Non-pigmented ciliary epithelial cell (primary cell): ENCODE measurements around the gene LOXHD1.

Experiments used
- DNase-seq: peaks from one replicate; pipeline ENCODE4 v3.0.0-alpha.2; 2010; ENCODE audit warnings: low read depth

Gene LOXHD1

DNA sequence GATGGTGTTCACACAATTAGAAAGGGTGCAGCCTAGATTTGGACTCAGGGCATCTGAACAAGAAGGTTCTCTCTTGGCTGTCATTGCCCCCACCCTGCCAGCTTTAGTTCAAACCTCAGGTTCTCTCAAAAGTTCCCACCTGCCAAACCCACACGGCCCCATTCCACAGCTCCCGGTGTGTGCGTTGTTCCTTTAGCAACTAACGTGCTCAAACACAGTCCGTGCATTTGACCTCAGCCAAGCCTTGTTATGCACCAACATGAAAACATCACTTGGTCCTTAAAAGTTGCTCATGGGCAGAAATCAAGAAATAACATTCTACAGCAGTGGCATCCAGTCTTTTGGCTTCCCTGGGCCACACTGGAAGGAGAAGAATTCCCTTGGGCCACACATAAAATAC lies 32.0 kb downstream of the LOXHD1 start:
- DNase-seq, result no peak

DNA sequence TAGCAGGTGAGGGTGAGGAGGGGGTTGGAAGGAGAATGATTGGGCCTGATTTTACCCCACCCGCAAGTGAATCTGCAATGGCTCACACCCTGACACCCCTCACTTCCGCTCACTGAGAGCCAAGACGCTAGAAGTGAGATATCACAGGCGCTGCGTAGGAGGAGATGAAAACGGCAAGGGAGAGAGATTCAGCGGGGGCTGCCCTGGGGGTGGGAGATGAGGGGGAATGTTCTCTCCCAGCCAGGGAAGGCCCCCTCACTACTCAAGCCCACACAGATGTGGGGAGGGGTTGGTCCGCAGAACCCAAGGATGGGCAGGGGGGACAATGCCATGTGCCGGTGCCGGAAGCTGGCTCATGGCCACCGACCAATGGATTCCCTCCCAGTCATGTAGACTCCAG lies 32.9 kb downstream of the LOXHD1 start:
- no peak for DNase-seq

DNA sequence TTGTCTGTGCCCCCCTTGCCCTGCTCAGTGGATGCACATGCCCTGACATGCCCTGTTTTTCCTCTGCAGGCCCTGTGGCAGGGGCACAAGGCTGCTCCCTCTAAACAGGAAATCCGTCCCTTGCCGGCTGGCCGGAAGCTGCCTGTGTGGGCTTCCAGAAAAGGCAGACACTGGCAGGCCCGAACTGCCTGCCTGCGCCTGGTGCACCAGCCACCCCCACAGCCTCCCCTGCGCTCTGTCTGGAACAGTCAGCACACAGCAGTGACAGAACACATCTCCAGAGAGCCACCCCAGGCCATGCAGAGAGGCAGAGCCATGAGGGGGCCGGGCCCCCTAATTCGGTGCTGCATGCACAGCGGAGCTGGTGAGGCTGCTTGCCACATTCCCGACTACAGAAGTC lies 33.5 kb downstream of the LOXHD1 start:
- DNase-seq, result no peak

DNA sequence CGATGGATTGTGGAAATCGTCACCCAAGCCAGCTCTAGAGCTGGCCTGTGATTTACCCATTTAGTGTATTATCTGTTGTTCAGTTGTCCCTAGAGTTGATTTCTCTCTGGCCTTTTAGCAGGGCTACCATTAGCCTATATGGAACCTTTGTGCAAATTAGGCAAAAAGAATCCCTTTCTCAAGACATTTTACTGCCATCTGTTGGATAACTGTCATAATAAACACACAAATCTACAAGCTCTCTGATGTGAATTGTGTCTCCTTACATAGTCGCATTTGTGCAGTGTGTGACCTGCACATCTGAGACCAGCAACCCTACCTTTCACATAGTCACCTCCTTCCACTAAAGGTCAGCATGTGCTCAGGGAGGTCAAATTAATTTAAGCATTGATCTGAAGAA lies 34.0 kb downstream of the LOXHD1 start:
- DNase-seq, result no peak

DNA sequence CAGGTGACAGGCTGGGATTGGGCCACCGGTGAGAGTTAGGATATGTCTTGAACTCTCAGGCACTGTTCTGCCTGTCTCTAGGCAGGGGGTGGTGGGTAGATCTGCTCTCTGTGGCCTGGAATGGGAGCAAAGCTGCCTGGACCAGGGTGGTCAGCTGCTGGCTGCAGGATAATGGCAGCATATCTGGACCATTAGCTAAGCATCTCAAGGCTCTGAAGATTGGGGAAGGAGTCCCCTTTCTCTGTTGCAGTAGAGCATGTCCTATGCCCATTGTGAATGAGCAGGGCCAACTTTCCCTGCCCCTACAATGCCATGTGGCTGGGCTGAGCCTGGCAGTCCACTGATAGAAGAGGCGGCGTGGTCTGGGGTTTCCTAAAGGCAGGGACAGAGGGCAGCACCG lies 34.6 kb downstream of the LOXHD1 start:
- DNase-seq, result no peak

DNA sequence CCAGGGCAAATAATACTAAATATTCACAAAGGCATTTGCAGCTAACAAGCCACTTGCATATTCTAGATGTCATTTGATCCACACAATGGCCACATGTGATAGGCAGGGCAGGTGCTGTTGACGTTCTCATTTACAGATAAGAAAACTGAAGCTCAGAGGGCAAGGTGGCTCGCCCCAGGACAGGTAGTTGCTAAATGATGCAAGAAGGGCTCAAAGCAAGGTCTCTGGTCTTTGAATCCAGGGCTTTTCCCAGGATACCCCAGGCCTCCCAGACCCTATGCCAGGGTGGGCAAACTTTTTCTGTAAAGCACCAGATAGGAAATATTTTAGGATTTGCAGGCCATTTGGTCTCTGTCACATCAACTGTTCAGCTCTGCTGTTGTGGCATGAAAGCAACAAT lies 35.1 kb downstream of the LOXHD1 start:
- DNase-seq, result no peak

DNA sequence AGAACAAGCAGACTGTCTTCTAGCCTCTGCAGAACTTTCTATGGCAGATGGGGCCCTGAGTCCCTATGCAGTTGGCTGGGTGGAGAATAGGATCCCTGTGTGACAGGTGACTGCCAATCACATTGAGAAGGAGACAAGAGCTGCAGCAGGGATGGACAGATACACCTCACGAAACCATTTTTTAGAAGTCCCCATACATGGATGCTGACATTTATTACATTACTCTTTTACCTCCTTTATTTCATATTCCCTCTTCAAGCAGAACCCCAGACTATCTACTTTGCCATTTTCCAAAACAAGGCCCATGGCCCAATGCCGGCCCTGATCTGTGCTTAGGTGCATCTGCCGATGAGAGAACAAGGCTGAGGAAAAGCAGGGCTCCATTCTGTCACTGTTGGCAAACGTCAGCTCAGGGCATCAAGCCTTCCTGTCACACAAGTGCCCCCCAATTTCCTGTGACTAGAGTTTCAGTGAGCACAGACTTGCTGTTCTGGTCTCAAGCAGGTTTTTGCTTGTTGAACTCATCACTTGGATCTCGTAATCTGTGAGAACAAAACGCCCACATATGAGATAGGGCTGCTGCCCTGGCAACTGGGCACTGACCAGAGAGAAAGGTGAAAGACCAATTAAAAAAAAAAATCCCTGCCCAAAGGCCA lies 35.8 kb downstream of the LOXHD1 start:
- DNase-seq, result no peak

DNA sequence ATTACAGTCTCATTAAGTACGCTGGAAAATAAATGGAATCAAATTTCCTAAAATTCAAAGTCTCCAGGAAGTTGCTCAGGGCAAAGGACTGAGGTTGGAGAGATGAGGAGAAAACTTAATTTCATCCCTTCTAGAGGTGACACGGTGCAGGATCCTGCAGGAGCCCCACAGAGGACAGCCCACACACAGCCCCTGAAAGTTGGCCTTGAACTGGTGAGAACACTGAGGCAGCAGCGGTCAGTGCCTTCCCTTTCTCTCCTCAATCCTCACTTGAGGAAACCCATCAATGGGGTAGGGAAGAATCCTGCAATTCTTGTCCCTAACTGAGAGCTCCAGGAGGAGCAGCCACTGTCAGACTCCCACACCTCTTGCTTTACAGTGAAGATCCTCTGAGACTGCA lies 37.5 kb downstream of the LOXHD1 start:
- no peak for DNase-seq

DNA sequence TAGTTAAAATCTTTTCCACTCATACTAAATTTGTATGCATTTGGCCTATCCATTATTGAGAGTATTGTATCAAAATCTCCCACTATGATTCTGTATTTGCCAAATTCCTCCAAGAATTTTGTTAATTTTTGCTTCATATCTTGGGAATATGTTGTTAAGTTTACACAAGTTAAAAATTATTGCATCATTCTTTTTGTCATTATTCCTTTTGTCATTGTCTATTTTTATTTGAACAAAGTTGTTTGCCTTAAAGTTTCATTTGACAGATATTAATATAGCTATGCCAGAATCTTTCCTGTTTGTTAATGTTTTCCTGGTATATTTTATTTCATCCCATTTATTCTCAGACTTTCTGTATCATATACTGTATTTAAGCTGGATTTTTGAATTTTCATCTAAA lies 41.3 kb downstream of the LOXHD1 start:
- DNase-seq, result no peak

DNA sequence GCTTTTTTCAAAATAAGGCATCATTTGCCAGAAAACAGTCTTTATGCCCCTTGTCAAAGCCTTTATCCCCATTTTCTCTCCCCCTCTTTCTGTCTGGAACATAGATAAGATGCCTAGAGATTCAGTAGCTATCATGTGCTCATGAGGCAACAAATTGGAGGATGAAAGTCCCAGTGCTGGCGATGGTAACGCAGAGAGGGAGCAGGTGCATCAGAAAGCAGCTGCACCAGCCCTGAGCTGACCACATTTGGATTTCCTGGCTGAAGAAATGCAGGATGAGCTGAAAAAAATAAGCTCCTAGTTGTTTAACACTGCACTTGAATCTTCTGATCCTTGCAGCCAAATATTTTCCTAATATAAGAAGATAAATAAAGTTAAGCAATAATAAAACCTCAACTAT lies 48.0 kb downstream of the LOXHD1 start:
- DNase-seq, result no peak

DNA sequence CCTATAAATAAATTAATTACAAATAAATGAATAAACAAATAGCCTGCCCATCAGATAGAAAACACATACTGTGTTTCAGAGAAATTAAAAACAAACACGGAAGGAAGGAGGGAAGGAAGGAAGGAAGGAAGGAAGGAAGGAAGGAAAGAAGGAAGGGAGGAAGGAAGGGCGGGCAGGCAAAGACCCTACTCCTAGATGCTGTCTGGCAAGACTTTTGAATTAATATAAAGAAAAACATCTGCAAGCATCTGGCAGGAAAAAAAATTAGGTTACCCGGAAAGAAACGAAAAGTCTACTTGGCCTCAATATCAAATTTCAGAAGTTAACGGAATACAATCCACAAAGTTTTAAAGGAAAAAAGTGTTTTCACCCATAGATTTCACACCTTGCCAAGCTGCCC lies 49.1 kb downstream of the LOXHD1 start:
- DNase-seq, result no peak

DNA sequence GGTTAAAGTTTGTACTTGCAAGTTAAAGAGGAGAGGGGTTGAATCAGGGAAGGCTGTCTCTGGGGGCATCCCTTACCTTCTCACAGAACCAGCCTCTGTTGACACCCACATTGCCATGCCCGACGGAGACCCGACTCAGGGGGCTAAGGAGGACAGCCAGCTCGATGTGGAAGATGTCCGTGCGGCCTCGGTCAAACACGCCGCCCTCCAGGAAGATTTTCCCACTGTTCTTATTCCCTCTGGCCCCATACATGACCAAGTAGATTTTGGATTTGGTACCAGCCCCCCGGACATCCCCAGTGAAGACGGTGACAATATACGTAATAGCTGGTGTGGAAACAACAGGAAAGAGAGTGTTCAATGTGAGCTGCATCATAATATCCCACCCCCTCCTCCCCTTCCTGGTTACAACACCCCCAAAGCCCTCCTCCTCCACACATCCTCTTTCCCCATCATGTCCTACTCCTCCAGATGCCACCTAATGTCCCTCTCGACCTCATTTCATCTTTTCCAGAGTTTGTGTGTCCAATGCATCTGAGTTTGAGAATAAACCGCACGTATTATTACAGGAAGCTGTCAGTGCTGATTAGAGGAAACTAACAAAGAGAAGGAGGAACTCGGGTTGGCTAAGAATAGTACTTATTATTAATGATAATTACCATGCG lies 55.7 kb downstream of the LOXHD1 start:
- no peak for DNase-seq

DNA sequence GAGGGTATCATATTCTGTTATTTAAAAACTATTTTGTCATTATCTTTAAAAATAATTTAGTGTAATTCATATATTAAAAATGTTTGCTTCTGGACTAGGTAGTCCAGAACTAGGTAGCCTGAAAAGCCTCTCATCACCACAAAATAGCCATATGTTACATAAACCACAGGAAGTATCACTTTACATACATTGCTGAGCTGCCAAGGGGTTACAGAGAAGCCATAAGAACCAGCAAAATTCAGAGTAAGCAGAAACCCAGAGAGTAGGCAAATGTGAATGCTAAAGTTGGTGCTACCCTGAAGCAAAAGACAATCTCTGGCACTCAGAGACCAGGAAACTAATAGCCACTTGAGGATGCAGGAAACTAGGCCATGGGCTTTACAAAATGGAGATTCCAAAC lies 60.9 kb downstream of the LOXHD1 start:
- DNase-seq, result no peak

DNA sequence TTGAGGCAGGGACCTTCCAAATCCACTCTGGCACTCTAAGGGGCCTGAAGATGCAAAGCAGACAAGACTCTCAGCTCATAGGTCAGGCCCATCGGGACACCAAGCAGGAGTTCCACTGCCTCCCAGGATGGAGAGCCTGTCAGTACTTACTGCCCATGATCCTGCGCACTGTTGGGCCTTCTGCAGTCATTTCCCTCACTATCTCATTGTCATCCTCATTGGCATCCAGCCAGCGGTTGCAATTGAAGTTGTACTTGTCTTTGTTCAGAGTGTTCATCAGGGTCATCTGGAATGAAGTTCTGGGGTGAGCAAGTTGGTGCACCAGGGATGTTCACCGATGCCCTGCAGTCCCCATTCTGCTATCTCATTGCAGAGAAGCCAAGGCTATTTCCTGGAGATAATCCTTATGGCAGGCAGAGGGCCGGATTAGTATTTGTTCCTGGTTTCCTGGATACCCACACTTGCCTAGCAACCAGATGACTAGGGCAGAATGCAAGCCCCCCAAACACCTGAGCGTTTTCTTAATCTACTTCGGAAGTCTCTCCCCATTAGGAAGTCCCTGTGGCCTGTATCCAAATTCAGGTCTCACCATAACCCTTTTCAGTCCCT lies 65.1 kb downstream of the LOXHD1 start:
- no peak for DNase-seq

DNA sequence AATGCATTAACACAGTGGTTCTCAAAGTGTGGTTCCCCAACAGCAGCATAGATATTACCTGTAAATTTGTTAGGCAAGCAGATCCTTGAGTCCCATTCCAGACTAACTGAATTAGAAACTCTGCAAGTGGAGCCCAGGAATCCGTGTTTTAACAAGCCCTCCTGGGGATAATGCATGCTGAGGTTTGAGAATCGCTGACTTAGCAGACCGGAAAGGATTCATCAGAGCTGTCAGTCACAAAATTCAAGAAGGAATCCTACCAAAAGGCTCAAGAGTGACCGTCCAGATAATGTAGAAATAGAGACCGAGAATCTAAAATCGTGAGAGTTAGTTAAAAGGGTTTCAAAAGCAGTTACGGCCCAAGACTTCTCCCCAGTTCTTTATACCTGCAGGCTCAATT lies 66.9 kb downstream of the LOXHD1 start:
- DNase-seq, result no peak

DNA sequence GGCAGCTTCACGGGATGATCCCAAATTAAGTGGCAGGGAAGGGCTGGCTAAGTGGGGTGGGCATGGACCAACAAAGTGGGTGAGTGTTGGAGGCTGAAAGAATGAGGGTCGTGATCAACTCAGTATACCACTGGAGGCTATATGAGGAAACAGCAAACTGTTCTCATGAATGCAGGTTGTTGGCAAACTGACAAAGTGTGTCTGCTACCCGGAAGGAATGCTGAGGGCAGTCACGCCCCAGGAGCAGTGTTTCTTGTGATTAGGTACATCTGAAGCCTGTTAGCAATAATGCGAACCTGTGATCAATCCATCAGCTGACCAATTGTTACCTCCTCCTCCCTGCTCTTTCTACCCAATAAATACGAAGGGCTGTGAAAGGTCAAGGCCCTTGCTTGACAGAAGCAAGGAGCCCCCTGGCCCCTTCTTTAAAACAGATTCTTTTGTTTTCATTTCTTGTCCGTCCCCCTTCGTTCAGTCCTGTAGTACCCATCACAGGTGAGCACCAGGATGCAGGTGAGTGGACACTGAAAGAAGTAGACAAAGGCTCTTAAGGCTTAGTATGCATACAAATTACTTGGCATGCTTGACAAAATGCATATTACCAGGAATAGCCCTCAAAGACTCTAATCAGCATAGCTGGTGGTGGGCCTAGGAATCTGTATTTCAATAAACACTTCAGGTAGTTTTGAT lies 67.9 kb downstream of the LOXHD1 start:
- no peak for DNase-seq

DNA sequence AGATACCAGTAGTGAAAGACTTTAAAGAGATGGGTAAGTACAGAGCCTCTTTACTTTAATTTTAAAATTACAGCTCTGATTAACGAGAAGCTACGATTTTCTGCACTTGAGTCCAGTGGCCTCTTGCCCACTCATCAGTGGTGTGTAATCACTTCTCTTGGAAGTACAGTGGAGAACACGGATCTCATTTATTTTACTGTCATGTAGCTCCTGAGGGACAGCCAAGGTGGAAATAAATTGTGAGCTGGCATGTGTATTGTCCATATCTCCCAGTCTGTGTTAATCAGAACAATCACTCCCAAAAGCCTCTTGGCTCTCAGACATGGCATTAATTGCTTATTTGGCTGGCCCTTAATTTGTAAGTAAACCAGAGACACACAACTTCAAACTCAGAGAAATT lies 69.4 kb downstream of the LOXHD1 start:
- DNase-seq, result no peak

DNA sequence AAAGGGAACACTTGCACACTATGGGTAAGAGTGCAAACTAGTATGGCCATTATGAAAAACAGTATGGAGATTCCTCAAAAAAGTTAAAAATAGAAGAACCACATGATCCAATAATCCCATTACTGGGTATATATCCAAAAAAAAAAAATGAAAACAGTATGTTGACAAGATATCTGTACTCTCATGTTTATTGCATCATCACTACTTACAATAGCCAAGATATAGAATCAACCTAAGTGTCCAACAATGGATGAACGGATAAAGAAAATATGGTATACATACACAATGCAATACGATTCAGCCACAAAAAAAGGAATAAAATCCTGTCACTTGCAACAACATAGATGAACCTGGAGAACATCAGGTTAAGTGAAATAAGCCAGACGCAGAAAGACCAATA lies 73.3 kb downstream of the LOXHD1 start:
- no peak for DNase-seq

DNA sequence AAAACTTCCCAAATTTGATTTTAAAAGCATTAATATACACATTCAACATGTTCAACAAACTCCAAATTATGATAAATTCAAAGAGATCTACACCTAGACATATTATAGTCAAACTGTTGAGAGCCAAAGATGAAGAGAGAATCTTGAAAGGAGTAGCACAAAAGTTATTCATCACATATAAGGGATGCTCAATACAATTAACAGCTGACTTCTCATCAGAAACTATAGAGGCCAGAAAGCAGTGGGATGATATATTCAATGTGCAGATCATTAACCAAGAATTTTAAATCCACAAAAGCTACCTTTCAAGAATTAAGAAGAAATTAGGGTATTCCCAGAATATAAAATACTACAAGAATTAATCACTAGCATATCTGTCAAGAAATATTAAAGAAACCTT lies 75.4 kb downstream of the LOXHD1 start:
- no peak for DNase-seq

DNA sequence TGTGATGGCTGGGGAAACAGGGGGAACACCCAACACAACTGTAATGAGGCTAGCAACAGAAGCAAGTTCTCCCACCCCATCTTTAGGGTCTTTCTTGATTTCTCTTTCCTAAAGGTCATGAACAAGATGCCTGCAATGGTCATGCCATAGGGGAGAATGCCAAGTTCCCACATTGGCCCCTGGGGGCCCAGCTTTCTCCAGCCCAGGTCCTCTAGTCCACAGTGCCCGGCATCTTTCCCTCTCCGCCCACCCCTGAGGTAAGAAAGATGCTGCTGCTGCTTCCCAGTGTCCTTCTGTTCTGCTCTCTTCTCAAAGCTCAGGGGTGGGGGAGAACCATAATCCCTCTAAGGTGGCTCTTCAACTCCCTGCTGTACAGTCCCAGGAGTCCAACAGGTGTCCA lies 78.0 kb downstream of the LOXHD1 start:
- DNase-seq, result no peak

DNA sequence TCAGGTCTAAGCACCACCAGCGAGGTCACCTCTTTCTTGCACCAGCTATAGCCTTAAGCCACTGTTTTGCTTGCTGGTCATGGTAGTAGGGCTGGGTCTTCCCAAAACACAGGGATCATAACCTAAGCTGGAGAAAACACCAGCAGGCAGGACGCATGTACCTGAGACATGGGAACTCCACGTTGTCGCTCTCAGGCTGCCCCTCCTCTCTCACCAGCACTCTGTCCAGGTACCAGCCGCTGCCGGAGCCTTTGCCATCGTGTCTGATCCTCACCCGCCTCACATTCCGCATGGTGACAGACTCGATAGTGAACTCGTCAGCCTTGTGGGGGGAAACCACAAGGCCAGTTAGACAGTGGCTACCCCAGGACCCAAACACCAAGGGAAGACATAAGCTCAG lies 79.5 kb downstream of the LOXHD1 start:
- no peak for DNase-seq

DNA sequence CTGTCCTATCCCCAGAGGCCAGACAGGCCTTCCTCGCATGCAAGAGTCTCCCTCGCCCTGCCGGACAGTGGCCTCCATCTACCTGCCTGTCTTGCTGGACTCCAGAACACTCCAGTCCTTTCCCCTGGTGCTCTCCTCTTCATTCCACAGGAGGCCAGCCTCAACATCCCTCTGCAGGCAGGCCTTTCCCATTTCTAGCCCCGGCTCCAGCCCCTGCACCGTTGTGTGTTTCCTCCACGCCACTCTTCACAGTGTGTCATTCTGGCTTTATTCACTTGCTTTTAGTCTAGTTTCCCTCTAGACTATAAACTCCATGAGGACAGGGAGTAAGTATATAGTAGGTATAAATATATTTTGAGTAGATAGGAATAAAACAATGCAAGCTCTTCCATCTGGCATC lies 81.2 kb downstream of the LOXHD1 start:
- no peak for DNase-seq

DNA sequence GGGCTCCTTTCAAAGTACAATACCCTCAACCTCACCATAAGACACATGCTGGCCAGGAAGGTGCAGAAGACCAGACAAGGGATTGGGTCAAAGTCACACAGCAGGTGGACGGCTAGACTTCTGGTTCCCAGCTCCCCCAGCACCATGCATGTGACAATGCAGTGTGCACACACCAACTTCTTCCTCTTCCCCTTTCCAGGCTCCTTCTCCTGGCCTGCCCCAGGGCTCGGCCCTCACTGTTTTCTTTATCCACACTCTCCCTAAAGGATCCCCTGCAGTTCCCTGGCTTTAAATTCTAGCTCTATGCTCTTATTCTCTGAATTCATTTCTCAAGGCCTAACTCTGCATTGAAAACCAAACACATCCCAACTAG lies 82.3 kb downstream of the LOXHD1 start:
- no peak for DNase-seq
